ENCODE data around the gene DSC3.

- TF ChIP-seq BHLHE40 (IDR thresholded peaks at IDR 0.05; ENCODE audit: borderline replicate concordance), result no peak
- no peak for TF ChIP-seq FOXK2 (IDR thresholded peaks at IDR 0.05)
- TF ChIP-seq HDGF (IDR thresholded peaks at IDR 0.05; ENCODE audit: borderline replicate concordance), result no peak
- TF ChIP-seq FOXM1 (IDR thresholded peaks at IDR 0.05; ENCODE audit: borderline replicate concordance), result no peak
These were observed 45.3 kb downstream of the DSC3 start for GRCh38 chr18:30997223-30997622.
